GM18858 (cell line): ENCODE measurements around the gene COG7.
"Not testable (repeated sequence)": the region's sequence is repeated elsewhere in the genome, so short reads cannot be mapped to it uniquely, and the experiment has no call there.

Source experiments
- ATAC-seq: cut with Tn5 transposase; IDR thresholded peaks from one replicate; pipeline ENCODE4 v1.9.1; 2021; ENCODE audit not compliant: unreplicated experiment

Gene COG7

GRCh38 chr16:23388786-23389185 lies 64.2 kb downstream of the COG7 start:
- ATAC-seq = no peak

GRCh38 chr16:23387666-23388065 lies 65.3 kb downstream of the COG7 start:
- no peak for ATAC-seq

DNA sequence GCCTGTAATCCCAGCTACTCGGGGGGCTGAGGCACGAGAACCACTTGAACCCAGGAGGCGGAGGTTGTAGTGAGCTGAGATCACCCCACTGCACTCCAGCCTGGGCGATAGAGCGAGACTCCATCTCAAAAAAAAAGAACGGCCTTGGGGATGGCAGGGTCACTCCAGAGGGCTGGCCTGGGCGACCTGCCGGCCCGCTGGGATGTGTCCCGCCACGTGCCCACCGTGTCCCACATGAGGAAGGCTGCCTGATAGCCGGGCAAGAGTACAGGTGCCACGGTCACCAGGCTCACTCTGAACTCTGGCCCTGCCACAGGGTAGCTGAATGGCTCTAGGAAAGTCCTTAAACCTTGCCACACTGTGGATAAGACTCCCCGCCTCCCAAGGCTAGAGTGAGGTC lies 67.5 kb downstream of the COG7 start:
- no peak for ATAC-seq

DNA sequence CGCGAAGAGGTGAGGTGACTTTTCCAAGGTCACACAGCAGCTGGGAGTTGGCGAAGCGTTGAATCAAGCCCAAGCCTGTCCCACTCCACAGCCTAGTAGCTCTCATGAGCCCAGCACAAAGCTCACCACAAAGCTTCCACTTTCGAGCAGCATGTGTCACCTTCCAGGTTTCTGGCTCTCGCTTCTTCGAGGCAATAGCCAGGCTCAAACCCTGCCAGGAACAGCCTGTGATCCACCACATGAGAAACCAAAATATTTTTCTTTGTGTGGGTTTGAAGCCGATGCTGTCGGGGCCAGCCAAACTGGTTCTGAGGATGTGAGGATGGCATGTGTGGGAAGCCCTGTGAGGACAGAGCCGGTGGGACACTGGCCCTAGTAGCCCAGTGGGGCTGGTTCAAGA lies 68.1 kb downstream of the COG7 start:
- no peak for ATAC-seq

DNA sequence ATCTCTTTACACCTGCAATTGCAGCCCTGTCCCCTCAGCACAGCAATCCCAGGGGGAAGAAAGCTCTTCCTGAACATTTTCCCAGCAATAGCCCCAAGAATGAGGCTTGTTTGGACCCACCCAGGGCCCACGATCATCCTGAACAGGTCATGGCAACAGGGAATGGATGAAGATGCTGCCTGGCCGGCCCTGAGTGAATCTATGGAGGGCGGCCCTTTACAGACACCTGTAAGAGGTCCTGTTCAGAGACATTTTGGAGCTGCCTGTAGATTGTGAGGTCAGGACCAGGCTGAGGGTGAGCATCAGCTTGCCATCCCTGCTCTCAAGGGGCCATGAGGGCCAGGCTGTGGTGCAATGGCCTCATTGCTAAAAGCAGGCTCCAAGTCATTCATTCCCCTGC lies 69.1 kb downstream of the COG7 start:
- no peak for ATAC-seq

DNA sequence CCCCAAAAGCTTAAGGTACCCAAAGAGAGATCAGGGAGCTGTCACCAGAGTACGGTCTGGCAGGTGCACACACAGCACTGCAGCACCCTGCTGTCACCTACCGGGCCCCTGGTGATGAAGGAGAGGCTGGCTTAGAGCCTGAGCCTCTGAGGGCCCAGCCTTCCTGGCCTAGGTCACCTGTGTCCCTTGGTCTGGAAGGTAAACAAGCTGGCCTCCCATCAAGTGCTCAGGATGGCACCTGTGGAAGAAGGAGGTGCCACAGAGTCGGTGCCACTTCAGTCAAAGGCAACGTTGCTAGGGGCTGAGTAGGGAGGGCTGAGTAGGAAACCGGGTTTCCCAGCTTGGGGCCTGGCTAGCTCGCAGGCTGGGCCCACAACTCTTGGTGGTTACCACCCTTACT lies 70.7 kb downstream of the COG7 start:
- no peak for ATAC-seq

DNA sequence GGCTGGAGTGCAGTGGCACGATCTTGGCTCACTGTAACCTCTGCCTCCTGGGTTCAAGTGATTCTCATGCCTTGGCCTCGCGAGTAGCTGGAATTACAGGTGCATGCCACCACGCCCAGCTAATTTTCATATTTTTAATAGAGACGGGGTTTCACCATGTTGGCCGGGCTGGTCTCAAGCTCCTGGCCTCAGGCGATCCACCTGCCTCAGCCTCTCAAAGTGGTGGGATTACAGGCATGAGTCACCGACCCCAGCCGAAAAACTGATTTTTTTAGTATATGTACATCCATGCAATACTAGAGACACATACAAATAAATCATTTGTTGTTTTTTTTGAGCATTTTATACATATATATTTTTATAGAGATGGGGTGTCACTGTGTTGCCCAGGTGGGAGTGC lies 71.3 kb downstream of the COG7 start:
- not testable (repeated sequence) for ATAC-seq

DNA sequence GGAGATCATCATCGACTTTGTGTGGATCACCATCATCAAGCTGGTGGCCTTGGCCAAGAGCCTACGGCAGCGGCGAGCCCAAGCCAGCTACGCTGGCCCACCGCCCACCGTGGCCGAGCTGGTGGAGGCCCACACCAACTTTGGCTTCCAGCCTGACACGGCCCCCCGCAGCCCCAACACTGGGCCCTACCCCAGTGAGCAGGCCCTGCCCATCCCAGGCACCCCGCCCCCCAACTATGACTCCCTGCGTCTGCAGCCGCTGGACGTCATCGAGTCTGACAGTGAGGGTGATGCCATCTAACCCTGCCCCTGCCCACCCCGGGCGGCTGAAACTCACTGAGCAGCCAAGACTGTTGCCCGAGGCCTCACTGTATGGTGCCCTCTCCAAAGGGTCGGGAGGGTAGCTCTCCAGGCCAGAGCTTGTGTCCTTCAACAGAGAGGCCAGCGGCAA lies 72.5 kb downstream of the COG7 start:
- ATAC-seq = no peak

- no peak for ATAC-seq
Observed at GRCh38 chr16:23379707-23380106, 73.3 kb downstream of the COG7 start.

- ATAC-seq = no peak
Observed at GRCh38 chr16:23378921-23379320, 74.1 kb downstream of the COG7 start.

- ATAC-seq = no peak
Observed at GRCh38 chr16:23378256-23378655, 74.7 kb downstream of the COG7 start.

GRCh38 chr16:23377071-23377931 lies 75.7 kb downstream of the COG7 start:
- no peak for ATAC-seq

DNA sequence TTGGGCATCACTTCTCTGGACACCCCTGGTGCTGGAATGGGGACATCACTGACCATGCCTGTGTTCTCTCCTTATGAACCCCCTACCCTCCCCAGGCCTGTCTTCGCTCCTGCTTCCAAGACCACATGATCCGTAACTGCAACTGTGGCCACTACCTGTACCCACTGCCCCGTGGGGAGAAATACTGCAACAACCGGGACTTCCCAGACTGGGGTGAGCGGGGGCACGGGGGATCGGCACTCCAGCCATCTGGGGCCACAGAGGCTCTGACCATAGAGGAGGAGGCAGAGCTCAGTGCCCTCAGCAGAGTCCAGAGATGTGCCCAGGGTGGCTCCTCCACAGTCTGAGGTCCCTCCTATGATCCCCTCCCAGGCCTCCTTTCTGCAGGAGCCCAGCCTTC lies 77.3 kb downstream of the COG7 start:
- ATAC-seq = no peak

- ATAC-seq = no peak
Observed at GRCh38 chr16:23374721-23375510, 78.1 kb downstream of the COG7 start.

- no peak for ATAC-seq
Observed at GRCh38 chr16:23373436-23374219, 79.4 kb downstream of the COG7 start.

DNA sequence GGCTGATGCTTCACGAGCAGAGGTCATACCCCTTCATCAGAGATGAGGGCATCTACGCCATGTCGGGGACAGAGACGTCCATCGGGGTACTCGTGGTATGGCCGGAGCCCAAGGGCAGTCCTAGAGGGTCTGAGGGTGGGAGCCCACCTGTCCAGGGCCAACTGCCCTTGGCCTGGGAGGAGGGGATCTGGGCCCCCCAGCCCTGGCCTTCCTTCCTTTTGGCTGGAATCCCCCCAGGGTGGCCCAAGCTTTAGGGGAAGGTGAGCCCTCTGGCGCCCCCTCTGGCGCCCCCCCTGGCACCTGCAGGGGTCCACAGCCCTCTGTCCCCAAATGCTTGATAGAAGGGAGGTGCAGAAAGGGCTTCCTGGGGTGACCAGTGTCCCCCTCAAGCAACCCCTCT lies 81.6 kb downstream of the COG7 start:
- ATAC-seq = no peak

GRCh38 chr16:23369416-23369815 lies 83.6 kb downstream of the COG7 start:
- ATAC-seq = no peak

DNA sequence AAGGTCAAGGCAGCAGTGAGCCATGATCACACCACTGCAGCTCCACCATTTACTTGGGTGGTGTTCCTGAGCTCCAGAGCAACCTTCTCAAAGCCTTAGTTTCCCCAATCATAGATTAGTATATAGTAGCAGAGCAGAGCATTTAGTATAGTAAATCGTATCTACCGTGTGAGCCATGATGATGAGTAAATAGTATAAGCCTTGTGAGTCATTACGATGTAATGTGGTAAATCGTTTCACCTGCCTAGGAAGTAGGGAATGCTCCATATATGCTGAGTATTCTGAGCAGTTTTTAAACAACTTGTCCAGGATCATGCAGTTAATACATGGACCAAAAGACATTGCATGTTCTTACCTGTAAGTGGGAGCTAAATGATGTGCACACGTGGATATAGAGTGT lies 84.5 kb downstream of the COG7 start:
- ATAC-seq = no peak

DNA sequence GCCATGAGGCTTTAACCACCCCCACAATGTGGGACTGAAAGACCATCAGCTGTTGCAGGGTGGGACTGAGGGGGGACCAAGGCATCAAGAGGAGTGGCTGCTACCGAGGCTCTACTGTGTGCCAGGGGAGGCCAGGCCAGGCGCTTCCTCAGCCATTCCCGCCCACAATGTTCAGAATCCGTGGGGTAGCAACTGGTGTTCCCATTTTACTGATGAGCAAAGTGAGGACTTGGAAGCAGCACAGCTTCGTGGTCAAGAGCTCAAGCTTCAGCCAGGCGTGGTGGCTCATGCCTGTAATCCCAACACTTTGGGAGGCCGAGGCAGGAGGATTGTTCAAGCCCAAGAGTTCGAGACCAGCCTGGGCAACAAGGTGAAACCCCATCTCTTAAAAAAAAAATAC lies 85.0 kb downstream of the COG7 start:
- no peak for ATAC-seq

DNA sequence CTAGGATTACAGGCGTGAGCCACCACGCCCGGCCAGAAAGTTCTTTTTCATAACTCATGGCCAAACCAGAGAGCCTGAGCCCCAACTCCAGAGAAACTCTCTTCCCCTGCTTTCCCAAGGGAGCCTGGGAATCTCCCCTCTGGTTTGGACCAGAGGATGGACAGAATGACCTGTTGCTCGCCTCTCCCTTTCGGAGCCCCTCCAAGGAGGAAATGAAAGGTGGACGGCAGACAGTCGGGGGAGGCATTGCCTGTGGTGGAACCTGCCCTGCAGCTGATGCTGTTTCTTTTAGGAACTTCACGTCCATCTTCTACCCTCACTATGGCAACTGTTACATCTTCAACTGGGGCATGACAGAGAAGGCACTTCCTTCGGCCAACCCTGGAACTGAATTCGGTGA lies 85.4 kb downstream of the COG7 start:
- ATAC-seq = no peak

DNA sequence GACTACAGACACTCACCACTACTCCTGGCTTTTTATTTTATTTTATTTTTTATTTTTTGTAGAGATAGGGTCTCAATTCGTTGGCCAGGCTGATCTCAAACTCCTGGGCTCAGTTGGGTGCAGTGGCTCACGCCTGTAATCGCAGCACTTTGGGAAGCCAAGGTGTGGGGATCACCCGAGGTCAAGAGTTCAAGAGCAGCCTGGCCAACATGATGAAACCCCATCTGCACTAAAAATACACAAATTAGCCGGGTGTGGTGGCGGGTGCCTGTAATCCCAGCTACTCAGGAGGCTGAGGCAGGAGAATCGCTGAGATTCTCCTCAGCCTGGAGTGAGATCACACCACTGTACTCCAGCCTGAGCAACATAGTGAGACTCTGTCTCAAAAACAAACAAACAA lies 86.6 kb downstream of the COG7 start:
- ATAC-seq = not testable (repeated sequence)
